PC-9 (cell line): ENCODE results near the gene LRRC74A. TPM values are rescaled to one million over a fixed set of nuclear protein-coding genes. Genes with fewer than 3 reads are reported as not detected.
A peak's percentile ranks its signal among the peaks of the same experiment; 100 is the strongest.

Source experiments
- BruUV-seq: library from RNA; stranded (reverse); fragments of 400-500 nt; replicated peaks from 2 replicates; lab custom pipeline; 2021; lab: Mats Ljungman, UMichigan
- CTCF ChIA-PET: fragments of 300-600 bp; sonication (Branson Sonifier 250); formaldehyde crosslinking; loops from one replicate; lab custom pipeline; 2022; ENCODE audit warnings: antibody characterized with exemption; lab: Charles Lee
- POLR2A ChIA-PET: fragments of 300-600 bp; sonication (Branson Sonifier 250); formaldehyde crosslinking; loops from one replicate; lab custom pipeline; 2022; ENCODE audit warnings: antibody characterized with exemption; ENCODE audit not compliant: unreplicated experiment; lab: Charles Lee
- DNase-seq, 2 experiments: peaks; one replicate each; pipeline versions ENCODE4 v3.0.0 to v3.0.0-alpha.2; 2015 to 2022; ENCODE audit warnings: mixed read lengths in 1 of 2
- H2AFZ ChIP-seq: fragments of 200-600 bp; sonication (generic); 2 replicates; pipeline ENCODE4 v1.8.1; 2017; ENCODE audit warnings: antibody characterized with exemption
- H3F3A ChIP-seq: fragments of 200-600 bp; sonication (generic); 2 replicates; pipeline ENCODE4 v1.8.1; 2017; ENCODE audit warnings: antibody characterized with exemption, mild to moderate bottlenecking, low read depth; ENCODE audit not compliant: insufficient read depth
- H3K27ac ChIP-seq: fragments of 200-600 bp; sonication (generic); 2 replicates; pipeline ENCODE4 v1.6.1; 2016; ENCODE audit warnings: mixed run types
- H3K27me3 ChIP-seq: fragments of 200-600 bp; sonication (generic); 2 replicates; pipeline ENCODE4 v1.6.1; 2016; ENCODE audit warnings: low read depth, mixed run types; ENCODE audit not compliant: insufficient read depth
- H3K36me3 ChIP-seq: fragments of 200-600 bp; sonication (generic); 2 replicates; pipeline ENCODE4 v1.6.1; 2016; ENCODE audit warnings: low read depth, mixed run types
- H3K4me1 ChIP-seq: fragments of 200-600 bp; sonication (generic); replicated peaks from 2 replicates; pipeline ENCODE4 v1.6.1; 2016; ENCODE audit warnings: mixed run types; ENCODE audit not compliant: insufficient read depth
- H3K4me2 ChIP-seq: fragments of 200-600 bp; sonication (generic); 2 replicates; pipeline ENCODE4 v1.6.1; 2017; ENCODE audit warnings: mixed run types
- H3K4me3 ChIP-seq: fragments of 200-600 bp; sonication (generic); 2 replicates; pipeline ENCODE4 v1.6.1; 2016; ENCODE audit warnings: mixed run types
- H3K79me2 ChIP-seq: fragments of 200-600 bp; sonication (generic); 2 replicates; pipeline ENCODE4 v1.6.1; 2017; ENCODE audit warnings: low read depth, mixed run types
- H3K9me2 ChIP-seq: fragments of 200-600 bp; sonication (generic); 2 replicates; pipeline ENCODE4 v1.8.1; 2017; ENCODE audit warnings: mild to moderate bottlenecking; ENCODE audit not compliant: insufficient read depth
- H3K9me3 ChIP-seq: fragments of 200-600 bp; sonication (generic); 2 replicates; pipeline ENCODE4 v1.8.1; 2016; ENCODE audit warnings: low read depth; ENCODE audit not compliant: insufficient read depth
- H4K20me1 ChIP-seq: fragments of 200-600 bp; sonication (generic); 2 replicates; pipeline ENCODE4 v1.8.1; 2017; ENCODE audit not compliant: insufficient read depth
- EZH2 ChIP-seq: fragments of 200-600 bp; sonication (generic); IDR thresholded peaks from 2 replicates; pipeline ENCODE4 v1.8.0; 2017; ENCODE audit warnings: antibody characterized with exemption, low read depth
- intact Hi-C: fragments of 100-400 bp; cut with micrococcal nuclease; formaldehyde crosslinking; loops from one replicate; pipeline ENCODE4 v1.10.0; 2022; ENCODE audit not compliant: unreplicated experiment
- total RNA-seq: library from RNA; stranded (reverse); gene quantifications from 2 replicates; pipeline ENCODE4 v1.2.3, GENCODE V29; 2021
- TF ChIP-seq, protein P1 (sequence below): fragments of 200-600 bp; sonication (generic); conservative IDR thresholded peaks from 2 replicates; pipeline ENCODE4 v1.6.1; 2017; ENCODE audit warnings: mixed run types, antibody characterized with exemption, mild to moderate bottlenecking, moderate library complexity

Gene LRRC74A
- total RNA-seq, 1 experiment from 2014 or later: not detected

GRCh38 chr14:76916040-76916715 lies 90.0 kb downstream of the LRRC74A start:
- no peak for TF ChIP-seq EZH2
- TF ChIP-seq, protein P1, sequence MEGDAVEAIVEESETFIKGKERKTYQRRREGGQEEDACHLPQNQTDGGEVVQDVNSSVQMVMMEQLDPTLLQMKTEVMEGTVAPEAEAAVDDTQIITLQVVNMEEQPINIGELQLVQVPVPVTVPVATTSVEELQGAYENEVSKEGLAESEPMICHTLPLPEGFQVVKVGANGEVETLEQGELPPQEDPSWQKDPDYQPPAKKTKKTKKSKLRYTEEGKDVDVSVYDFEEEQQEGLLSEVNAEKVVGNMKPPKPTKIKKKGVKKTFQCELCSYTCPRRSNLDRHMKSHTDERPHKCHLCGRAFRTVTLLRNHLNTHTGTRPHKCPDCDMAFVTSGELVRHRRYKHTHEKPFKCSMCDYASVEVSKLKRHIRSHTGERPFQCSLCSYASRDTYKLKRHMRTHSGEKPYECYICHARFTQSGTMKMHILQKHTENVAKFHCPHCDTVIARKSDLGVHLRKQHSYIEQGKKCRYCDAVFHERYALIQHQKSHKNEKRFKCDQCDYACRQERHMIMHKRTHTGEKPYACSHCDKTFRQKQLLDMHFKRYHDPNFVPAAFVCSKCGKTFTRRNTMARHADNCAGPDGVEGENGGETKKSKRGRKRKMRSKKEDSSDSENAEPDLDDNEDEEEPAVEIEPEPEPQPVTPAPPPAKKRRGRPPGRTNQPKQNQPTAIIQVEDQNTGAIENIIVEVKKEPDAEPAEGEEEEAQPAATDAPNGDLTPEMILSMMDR: no peak

GRCh38 chr14:76917158-76917596 lies 91.0 kb downstream of the LRRC74A start:
- Histone ChIP-seq H3K79me2 (no peaks in the 10 kb centered on the region), H3F3A (peaks cover 81% of the 10 kb centered on the region), H3K9me2 (no peaks in the 10 kb centered on the region), H3K4me3 (no peak overlapping the region), H3K9me3 (no peaks in the 10 kb centered on the region), H3K4me2 (peak overlapping the region; percentile 73), H3K36me3 (no peaks in the 10 kb centered on the region), H3K27ac (peak overlapping the region; percentile 91), H4K20me1 (no peaks in the 10 kb centered on the region), H3K4me1 (peaks cover 96% of the 10 kb centered on the region), H3K27me3 (no peaks in the 10 kb centered on the region), H2AFZ (no peak overlapping the region)
- ChIA-PET CTCF (interaction anchor here (0.5 to 2.9 kb wide), 12 partner anchors 13 to 204 kb away, joined by 3 to 24 read pairs (median 4); no protein-coding TSS in a partner anchor), POLR2A (interaction anchor here (0.5 to 0.7 kb wide), 2 partner anchors 12 to 20 kb away, joined by 3 to 15 read pairs; no protein-coding TSS in a partner anchor)
- BruUV-seq: no TSS peak
- DNase-seq: peak; percentile 69 to 78
- TF ChIP-seq, protein P1: peak; percentile 94
- no peak for TF ChIP-seq EZH2
- intact Hi-C loops: loop anchor here (10.0 kb wide), 1 partner anchor 1462 kb away; no protein-coding TSS in a partner anchor

More at GRCh38 chr14:76916040-76916715, 90.0 kb downstream of the LRRC74A start:
- Histone ChIP-seq H3K4me2 (0 out of 2 replicates have a peak overlapping the region, but pooled peaks have one; percentile 67), H4K20me1 (no peaks in the 10 kb centered on the region), H3K4me3 (no peak overlapping the region), H3K36me3 (no peaks in the 10 kb centered on the region), H3K27ac (no peak overlapping the region), H3K79me2 (no peaks in the 10 kb centered on the region), H3K27me3 (no peaks in the 10 kb centered on the region), H3F3A (peaks cover 83% of the 10 kb centered on the region), H2AFZ (no peak overlapping the region), H3K9me2 (no peaks in the 10 kb centered on the region), H3K9me3 (no peaks in the 10 kb centered on the region), H3K4me1 (peaks cover 88% of the 10 kb centered on the region)
- CTCF ChIA-PET: interaction anchor here (0.5 to 1.2 kb wide), 6 partner anchors 12 to 124 kb away, joined by 3 to 10 read pairs (median 4); no protein-coding TSS in a partner anchor
- no TSS peak for BruUV-seq
- intact Hi-C loops: loop anchor here (10.0 kb wide), 1 partner anchor 1461 kb away; no protein-coding TSS in a partner anchor
- no peak for DNase-seq
- POLR2A ChIA-PET: no interaction called here

- TF ChIP-seq, protein P1: no peak
- TF ChIP-seq EZH2: no peak
- no peaks in the 10 kb centered on the region for H3K27me3 ChIP-seq
- no peak for DNase-seq
- BruUV-seq: no TSS peak
- peak overlapping the region; percentile 91 for H3K27ac ChIP-seq
- H3K4me3 ChIP-seq: peak overlapping the region; percentile 25; the same call in 1 of the 2 replicates
- H2AFZ ChIP-seq: no peak overlapping the region
- no peaks in the 10 kb centered on the region for H3K79me2 ChIP-seq
- H3K36me3 ChIP-seq: no peaks in the 10 kb centered on the region
- peak overlapping the region; percentile 73 for H3K4me2 ChIP-seq
- intact Hi-C loops: loop anchor here (1.0 to 10.0 kb wide), 4 partner anchors 87 to 1463 kb away; no protein-coding TSS in a partner anchor
- CTCF ChIA-PET: interaction anchor here (0.6 to 2.9 kb wide), 15 partner anchors 30 to 206 kb away, joined by 3 to 24 read pairs (median 4); no protein-coding TSS in a partner anchor
- H4K20me1 ChIP-seq: no peaks in the 10 kb centered on the region
- POLR2A ChIA-PET: interaction anchor here (0.5 to 0.7 kb wide), 5 partner anchors 13 to 116 kb away, joined by 3 to 17 read pairs (median 4); no protein-coding TSS in a partner anchor
- peaks cover 79% of the 10 kb centered on the region for H3F3A ChIP-seq
- no peaks in the 10 kb centered on the region for H3K9me3 ChIP-seq
- peaks cover 90% of the 10 kb centered on the region for H3K4me1 ChIP-seq
- no peaks in the 10 kb centered on the region for H3K9me2 ChIP-seq
These were observed 91.6 kb downstream of the LRRC74A start for GRCh38 chr14:76917745-76918255.
